Measurements from ENCODE around the gene SCGB1D4.

DNA sequence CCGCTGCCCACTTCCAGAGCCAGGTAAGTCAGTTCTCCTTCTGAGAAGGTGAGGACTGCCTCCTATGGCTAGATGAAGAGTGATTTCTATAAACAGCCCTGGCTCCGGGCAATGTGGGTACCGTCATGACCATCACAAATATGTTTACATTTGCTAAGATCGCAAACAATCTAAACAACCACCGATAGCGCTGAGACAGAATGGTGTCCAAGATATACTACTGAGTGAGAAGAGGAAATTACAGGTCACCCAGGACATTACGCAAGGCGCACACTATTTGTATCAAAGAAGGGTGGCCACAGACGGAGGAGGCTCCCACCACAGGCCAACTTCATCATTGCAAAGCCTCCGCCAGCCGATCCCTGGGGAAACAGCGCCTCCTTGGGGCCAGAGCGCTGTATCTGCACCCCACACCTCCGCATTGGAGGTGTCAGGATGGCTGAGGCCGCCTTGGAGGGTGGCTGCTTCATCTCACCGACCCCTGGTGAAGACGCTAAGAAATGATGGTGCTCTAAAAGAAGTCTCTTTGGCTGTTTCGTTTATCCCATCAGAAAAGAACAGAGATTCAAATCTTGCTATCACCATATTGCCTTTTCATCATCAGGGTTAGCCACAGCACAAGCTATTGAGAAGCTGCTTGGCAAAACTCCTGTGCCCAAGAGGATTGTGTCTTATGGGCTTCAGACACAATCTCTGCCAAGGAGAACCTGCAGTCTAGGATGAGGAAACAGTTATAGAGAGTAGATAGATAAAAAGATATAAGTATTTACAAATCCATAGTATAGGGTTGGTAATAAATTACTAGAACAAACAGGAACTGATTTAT is 26.1 kb upstream of the SCGB1D4 start:
- no peak for TF ChIP-seq POLR2A (IDR thresholded peaks at IDR 0.05; ENCODE audit: low read depth, low read length)
- TF ChIP-seq TAF1 (IDR thresholded peaks at IDR 0.05; ENCODE audit: low read depth, low read length): no peak
- TF ChIP-seq PAX5 (IDR thresholded peaks at IDR 0.05; ENCODE audit: insufficient read depth, low read length, severe bottlenecking): no peak
- no peak for TF ChIP-seq POLR2AphosphoS5 (IDR thresholded peaks at IDR 0.05; ENCODE audit: low read depth, low read length)
- no peak for TF ChIP-seq SPI1 (IDR thresholded peaks at IDR 0.05; ENCODE audit: low read depth, low read length)

All from GM12891 (cell line).